HCT116 (cell line): ENCODE results near the gene PPP1R14B. TPM values are rescaled to one million over a fixed set of nuclear protein-coding genes. Genes with fewer than 3 reads are reported as not detected.

ENCODE experiments used
- ATAC-seq: fragments of 200-7000 bp; cut with Tn5 transposase; 2 replicates; pipeline ENCODE4 v1.9.1; 2020; ENCODE audit warnings: mild to moderate bottlenecking, moderate library complexity
- BruUV-seq: library from RNA; stranded (reverse); fragments of 400-500 nt; replicated peaks from 2 replicates; lab custom pipeline; 2021; lab: Mats Ljungman, UMichigan
- CTCF ChIA-PET: fragments of 300-600 bp; sonication (Branson Sonifier 250); formaldehyde crosslinking; loops from one replicate; lab custom pipeline; 2021; ENCODE audit warnings: antibody characterized with exemption; lab: Charles Lee
- POLR2A ChIA-PET: fragments of 300-600, 350-600 bp; sonication (Branson Sonifier 250); formaldehyde crosslinking; loops from one replicate; lab custom pipeline; 2021; ENCODE audit warnings: antibody characterized with exemption; lab: Charles Lee
- RAD21 ChIA-PET, 2 experiments: fragments of 300-600 bp; sonication (Branson Sonifier 250); formaldehyde crosslinking; loops; one replicate each; lab custom pipeline; 2023; ENCODE audit warnings: low total read pairs in 2 of 2; ENCODE audit not compliant: uncharacterized antibody in 2 of 2, unreplicated experiment in 2 of 2, low non-redundant PET in 1 of 2; lab: Charles Lee
- DNase-seq: peaks from one replicate; pipeline ENCODE4 v3.0.0-alpha.2; 2010; ENCODE audit warnings: low read depth, low spot score
- H2AFZ ChIP-seq: fragments of 200-600 bp; shearing (Covaris generic), sonication (generic); 2 replicates; pipeline ENCODE4 v1.6.1; 2017; ENCODE audit warnings: low read depth, mixed run types, mixed read lengths, antibody characterized with exemption, low read length; ENCODE audit not compliant: poor library complexity, severe bottlenecking
- H3K27ac ChIP-seq: 2 replicates; pipeline ENCODE4 v1.5.1; 2012; ENCODE audit warnings: low read depth, low read length
- H3K27me3 ChIP-seq: fragments of 200-600 bp; sonication (generic); 2 replicates; pipeline ENCODE4 v1.6.1; 2016; ENCODE audit warnings: mixed run types, low read length, mixed read lengths; ENCODE audit not compliant: insufficient read depth
- H3K36me3 ChIP-seq, 2 experiments: fragments of 200-500 bp in 1 of 2; fragments of 200-600 bp in 1 of 2; sonication (Bioruptor generic) in 1 of 2; sonication (generic) in 1 of 2; 2 replicates each; pipeline versions ENCODE4 v1.5.1 to v1.6.1; 2014 to 2016; ENCODE audit warnings: low read length in 2 of 2, inconsistent platforms in 1 of 2, mixed read lengths in 1 of 2, mixed run types in 1 of 2; ENCODE audit not compliant: insufficient read depth in 2 of 2, control insufficient read depth in 1 of 2
- H3K4me1 ChIP-seq, 2 experiments: fragments of 200-600 bp in 1 of 2; sonication (generic) in 1 of 2; 2 replicates each; pipeline versions ENCODE4 v1.5.1 to v1.6.1; 2012 to 2017; ENCODE audit warnings: low read length in 2 of 2, inconsistent platforms in 1 of 2, mild to moderate bottlenecking in 1 of 2, mixed read lengths in 1 of 2, mixed run types in 1 of 2, moderate library complexity in 1 of 2; ENCODE audit not compliant: insufficient read depth in 2 of 2, control insufficient read depth in 1 of 2
- H3K4me2 ChIP-seq: fragments of 200-600 bp; sonication (generic); 2 replicates; pipeline ENCODE4 v1.6.1; 2017; ENCODE audit warnings: mixed run types, low read length, mixed read lengths
- H3K4me3 ChIP-seq, 2 experiments: fragments of 200-600 bp in 1 of 2; sonication (generic) in 1 of 2; replicated peaks in 1 of 2; 2 replicates each; pipeline ENCODE4 v1.5.1; 2011 to 2016; ENCODE audit warnings: low read length in 2 of 2, control low read depth in 1 of 2, low read depth in 1 of 2, mild to moderate bottlenecking in 1 of 2, mixed read lengths in 1 of 2, mixed run types in 1 of 2
- H3K79me2 ChIP-seq: fragments of 200-600 bp; sonication (generic); 2 replicates; pipeline ENCODE4 v1.6.1; 2017; ENCODE audit warnings: mild to moderate bottlenecking, mixed run types, low read length, moderate library complexity, mixed read lengths; ENCODE audit not compliant: insufficient read depth
- H3K9ac ChIP-seq: fragments of 200-600 bp; sonication (generic); 2 replicates; pipeline ENCODE4 v1.6.1; 2016; ENCODE audit warnings: low read length, mixed read lengths
- H3K9me2 ChIP-seq: fragments of 200-600 bp; sonication (generic), shearing (Covaris generic); 2 replicates; pipeline ENCODE4 v1.6.1; 2017; ENCODE audit warnings: mixed run types, mild to moderate bottlenecking, moderate library complexity; ENCODE audit not compliant: insufficient read depth
- H3K9me3 ChIP-seq, 2 experiments: fragments of 200-500 bp in 1 of 2; fragments of 200-600 bp in 1 of 2; sonication (Bioruptor generic) in 1 of 2; sonication (generic) in 1 of 2; 2 replicates each; pipeline ENCODE4 v1.6.1; 2014 to 2017; ENCODE audit warnings: low read length in 2 of 2, mixed read lengths in 2 of 2, inconsistent platforms in 1 of 2, low read depth in 1 of 2, mild to moderate bottlenecking in 1 of 2, mixed run types in 1 of 2, moderate library complexity in 1 of 2; ENCODE audit not compliant: control insufficient read depth in 1 of 2, insufficient read depth in 1 of 2
- H4K20me1 ChIP-seq: fragments of 200-600 bp; sonication (generic), shearing (Covaris generic); 2 replicates; pipeline ENCODE4 v1.6.1; 2017; ENCODE audit warnings: mixed run types, mild to moderate bottlenecking, moderate library complexity; ENCODE audit not compliant: insufficient read depth
- CBX3 ChIP-seq: IDR thresholded peaks from 2 replicates; pipeline ENCODE4 v1.6.1; 2012; ENCODE audit warnings: low read depth
- EGR1 ChIP-seq: IDR thresholded peaks from 2 replicates; pipeline ENCODE4 v1.6.1; 2012; ENCODE audit warnings: low read depth
- ELF1 ChIP-seq: IDR thresholded peaks from 2 replicates; pipeline ENCODE4 v1.6.1; 2012; ENCODE audit warnings: low read depth, borderline replicate concordance
- EZH2 ChIP-seq: fragments of 200-600 bp; sonication (generic); IDR thresholded peaks from 2 replicates; pipeline ENCODE4 v1.6.1; 2017; ENCODE audit warnings: antibody characterized with exemption, mixed run types
- FOSL1 ChIP-seq: IDR thresholded peaks from 2 replicates; pipeline ENCODE4 v1.6.1; 2012; ENCODE audit warnings: low read depth
- JUND ChIP-seq: IDR thresholded peaks from 2 replicates; pipeline ENCODE4 v1.6.1; 2012
- POLR2A ChIP-seq: IDR thresholded peaks from 2 replicates; pipeline ENCODE4 v1.7.0; 2011; ENCODE audit warnings: borderline replicate concordance; ENCODE audit not compliant: insufficient read depth, insufficient read length; ENCODE audit errors: extremely low read depth
- POLR2AphosphoS5 ChIP-seq: IDR thresholded peaks from 2 replicates; pipeline ENCODE4 v1.6.1; 2011; ENCODE audit warnings: mild to moderate bottlenecking, low read depth, low read length, moderate library complexity
- RAD21 ChIP-seq: IDR thresholded peaks from 2 replicates; pipeline ENCODE4 v1.6.1; 2012; ENCODE audit warnings: low read depth, mild to moderate bottlenecking
- SIN3A ChIP-seq: IDR thresholded peaks from 2 replicates; pipeline ENCODE4 v1.6.1; 2012; ENCODE audit warnings: low read depth
- SP1 ChIP-seq: IDR thresholded peaks from 2 replicates; pipeline ENCODE4 v1.6.1; 2012; ENCODE audit warnings: low read depth
- SRF ChIP-seq: IDR thresholded peaks from 2 replicates; pipeline ENCODE4 v1.6.1; 2012; ENCODE audit warnings: low read depth
- TCF7L2 ChIP-seq: IDR thresholded peaks from 2 replicates; pipeline ENCODE4 v1.7.0; 2011; ENCODE audit warnings: borderline replicate concordance, inconsistent platforms; ENCODE audit not compliant: insufficient read depth, insufficient read length; ENCODE audit errors: extremely low read depth
- ZFX ChIP-seq: fragments of 450-650 bp; IDR thresholded peaks from 2 replicates; pipeline ENCODE4 v1.6.1; 2017
- intact Hi-C: fragments of 100-400 bp; cut with micrococcal nuclease; formaldehyde crosslinking; loops from 2 replicates; pipeline ENCODE4 v1.10.0; 2022
- total RNA-seq: library from RNA; stranded (reverse); gene quantifications from one replicate; pipeline ENCODE4 v1.2.1, GENCODE V29; 2021; ENCODE audit not compliant: unreplicated experiment
- TF ChIP-seq, protein P1 (sequence below), 3 experiments: fragments of 200-600 bp in 1 of 3; sonication (generic) in 1 of 3; IDR thresholded peaks in 2 of 3; conservative IDR thresholded peaks in 1 of 3; 2 replicates each; pipeline ENCODE4 v1.5.1; 2012 to 2017; ENCODE audit warnings: low read depth in 2 of 3, low read length in 2 of 3, antibody characterized with exemption in 1 of 3, borderline replicate concordance in 1 of 3, control low read depth in 1 of 3, mild to moderate bottlenecking in 1 of 3, mixed read lengths in 1 of 3, mixed run types in 1 of 3, moderate library complexity in 1 of 3; ENCODE audit not compliant: insufficient read depth in 1 of 3
- TF ChIP-seq, protein P2 (sequence below): IDR thresholded peaks from 2 replicates; pipeline ENCODE4 v1.6.1; 2011; ENCODE audit warnings: mild to moderate bottlenecking, low read length, moderate library complexity; ENCODE audit not compliant: insufficient replicate concordance; ENCODE audit errors: extremely low read depth
- TF ChIP-seq, protein P3 (sequence below): IDR thresholded peaks from 2 replicates; pipeline ENCODE4 v1.6.1; 2012
- TF ChIP-seq, protein P4 (sequence below): IDR thresholded peaks from 2 replicates; pipeline ENCODE4 v1.6.1; 2012; ENCODE audit warnings: low read depth

Gene PPP1R14B
- total RNA-seq, 1 experiment from 2014 or later: 332 TPM

DNA sequence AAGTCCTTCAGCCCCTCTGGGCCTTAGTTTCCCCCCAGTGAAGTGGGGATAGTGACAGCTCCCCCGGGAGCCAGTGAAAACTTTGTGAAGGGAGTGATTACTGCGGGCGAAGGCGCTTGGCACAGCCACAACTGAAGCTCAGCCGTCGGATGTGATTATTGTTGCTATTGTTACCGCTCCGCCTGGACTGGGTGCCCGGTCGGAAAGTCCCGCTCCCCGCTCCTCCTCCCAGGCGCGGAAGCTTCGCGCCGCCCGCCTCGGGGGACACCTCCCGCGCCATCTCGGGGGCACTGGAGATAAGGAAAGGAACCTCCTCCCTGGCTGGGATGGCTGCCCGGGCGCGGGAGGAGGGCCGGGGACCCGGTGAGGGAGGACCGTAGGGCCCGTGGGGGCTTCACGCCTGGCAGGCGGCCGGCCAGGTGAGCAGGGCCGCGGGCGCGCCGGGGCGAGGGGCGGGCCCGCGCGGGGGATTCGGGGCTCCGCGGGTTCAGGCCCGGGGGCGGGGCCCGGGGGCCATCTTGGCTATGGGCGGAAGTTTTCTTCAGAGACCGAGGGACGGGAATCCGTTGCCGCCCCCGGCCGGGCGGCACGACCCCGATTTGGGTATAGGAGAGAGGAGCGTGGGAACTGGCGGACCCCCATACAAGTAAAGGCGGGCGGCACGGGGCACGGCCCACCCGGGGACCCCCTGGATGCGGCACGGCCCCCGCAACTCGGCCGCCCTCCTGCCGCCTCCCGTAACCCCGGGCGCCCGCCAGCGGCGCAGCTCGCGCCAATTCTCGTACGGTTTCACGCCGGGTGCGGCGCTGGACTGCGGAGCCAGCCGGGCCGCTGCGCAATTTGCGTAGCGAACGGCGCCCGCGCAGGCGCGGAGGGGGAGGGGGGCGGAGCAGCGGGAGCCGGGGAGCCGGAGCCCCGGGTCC lies 38.5 kb upstream of the PPP1R14B start, which contains the start of gene GPR137:
TSS of gene GPR137 (plus strand) at position 887 of the 923 bp plus-strand sequence. CDS start 677 bp downstream, outside the sequence.
- peak within 1 kb of the TSS; percentile 77 to 80 for H3K4me3 ChIP-seq
- no peaks in the 10 kb centered on the region for H3K9me2 ChIP-seq
- intact Hi-C loops: loop anchor here (1.0 kb wide), 1 partner anchor 43 kb away; no protein-coding TSS in a partner anchor
- peak; percentile 59 for ATAC-seq
- ChIA-PET RAD21 (interaction anchor here (0.7 to 0.8 kb wide), 2 partner anchors 14 to 79 kb away, joined by 3 to 5 read pairs; no protein-coding TSS in a partner anchor), POLR2A (interaction anchor here (1.2 to 1.7 kb wide), 2 partner anchors 15 to 16 kb away, joined by 3 to 5 read pairs; no protein-coding TSS in a partner anchor), CTCF (interaction anchor here (0.9 to 4.3 kb wide), 5 partner anchors 16 to 46 kb away, joined by 3 to 22 read pairs (median 4); partner anchors contain the start of genes ESRRA, PRDX5 and TRMT112)
- H3K79me2 ChIP-seq: no peaks in the 10 kb centered on the region
- H2AFZ ChIP-seq: no peak within 1 kb of the TSS
- H3K36me3 ChIP-seq: no peaks in the 10 kb centered on the region; a peak in 1 of 4 replicates
- no peaks in the 10 kb centered on the region for H3K9me3 ChIP-seq
- H3K4me1 ChIP-seq: peaks cover 14 to 27% of the 10 kb centered on the region in 2 experiments
- H3K27ac ChIP-seq: peak within 1 kb of the TSS; percentile 83
- no peaks in the 10 kb centered on the region for H3K27me3 ChIP-seq
- no peak for DNase-seq
- BruUV-seq: TSS peak; percentile 94
- peak within 1 kb of the TSS; percentile 96 for H3K4me2 ChIP-seq
- H3K9ac ChIP-seq: peak within 1 kb of the TSS; percentile 85
- no peaks in the 10 kb centered on the region for H4K20me1 ChIP-seq
- TF ChIP-seq CBX3 (no peak), FOSL1 (no peak), SP1 (no peak), ZFX (no peak), EZH2 (no peak), POLR2A (no peak), SRF (no peak), SIN3A (no peak; the same call in 1 of the 2 replicates), JUND (no peak), POLR2AphosphoS5 (peak; percentile 76), ELF1 (no peak; the same call in 1 of the 2 replicates), EGR1 (peak; percentile 78), TCF7L2 (no peak), RAD21 (no peak)
- TF ChIP-seq, protein P1, sequence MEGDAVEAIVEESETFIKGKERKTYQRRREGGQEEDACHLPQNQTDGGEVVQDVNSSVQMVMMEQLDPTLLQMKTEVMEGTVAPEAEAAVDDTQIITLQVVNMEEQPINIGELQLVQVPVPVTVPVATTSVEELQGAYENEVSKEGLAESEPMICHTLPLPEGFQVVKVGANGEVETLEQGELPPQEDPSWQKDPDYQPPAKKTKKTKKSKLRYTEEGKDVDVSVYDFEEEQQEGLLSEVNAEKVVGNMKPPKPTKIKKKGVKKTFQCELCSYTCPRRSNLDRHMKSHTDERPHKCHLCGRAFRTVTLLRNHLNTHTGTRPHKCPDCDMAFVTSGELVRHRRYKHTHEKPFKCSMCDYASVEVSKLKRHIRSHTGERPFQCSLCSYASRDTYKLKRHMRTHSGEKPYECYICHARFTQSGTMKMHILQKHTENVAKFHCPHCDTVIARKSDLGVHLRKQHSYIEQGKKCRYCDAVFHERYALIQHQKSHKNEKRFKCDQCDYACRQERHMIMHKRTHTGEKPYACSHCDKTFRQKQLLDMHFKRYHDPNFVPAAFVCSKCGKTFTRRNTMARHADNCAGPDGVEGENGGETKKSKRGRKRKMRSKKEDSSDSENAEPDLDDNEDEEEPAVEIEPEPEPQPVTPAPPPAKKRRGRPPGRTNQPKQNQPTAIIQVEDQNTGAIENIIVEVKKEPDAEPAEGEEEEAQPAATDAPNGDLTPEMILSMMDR (IDR thresholded peaks at IDR 0.05 in 2 of 3, conservative IDR thresholded peaks at IDR 0.05 in 1 of 3; ENCODE audit: borderline replicate concordance in 1 of 3, insufficient read depth in 1 of 3, low read depth in 2 of 3, low read length in 2 of 3): no peak
- TF ChIP-seq, protein P2, sequence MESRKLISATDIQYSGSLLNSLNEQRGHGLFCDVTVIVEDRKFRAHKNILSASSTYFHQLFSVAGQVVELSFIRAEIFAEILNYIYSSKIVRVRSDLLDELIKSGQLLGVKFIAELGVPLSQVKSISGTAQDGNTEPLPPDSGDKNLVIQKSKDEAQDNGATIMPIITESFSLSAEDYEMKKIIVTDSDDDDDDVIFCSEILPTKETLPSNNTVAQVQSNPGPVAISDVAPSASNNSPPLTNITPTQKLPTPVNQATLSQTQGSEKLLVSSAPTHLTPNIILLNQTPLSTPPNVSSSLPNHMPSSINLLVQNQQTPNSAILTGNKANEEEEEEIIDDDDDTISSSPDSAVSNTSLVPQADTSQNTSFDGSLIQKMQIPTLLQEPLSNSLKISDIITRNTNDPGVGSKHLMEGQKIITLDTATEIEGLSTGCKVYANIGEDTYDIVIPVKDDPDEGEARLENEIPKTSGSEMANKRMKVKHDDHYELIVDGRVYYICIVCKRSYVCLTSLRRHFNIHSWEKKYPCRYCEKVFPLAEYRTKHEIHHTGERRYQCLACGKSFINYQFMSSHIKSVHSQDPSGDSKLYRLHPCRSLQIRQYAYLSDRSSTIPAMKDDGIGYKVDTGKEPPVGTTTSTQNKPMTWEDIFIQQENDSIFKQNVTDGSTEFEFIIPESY: no peak
- TF ChIP-seq, protein P3, sequence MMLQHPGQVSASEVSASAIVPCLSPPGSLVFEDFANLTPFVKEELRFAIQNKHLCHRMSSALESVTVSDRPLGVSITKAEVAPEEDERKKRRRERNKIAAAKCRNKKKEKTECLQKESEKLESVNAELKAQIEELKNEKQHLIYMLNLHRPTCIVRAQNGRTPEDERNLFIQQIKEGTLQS: no peak
- TF ChIP-seq, protein P4, sequence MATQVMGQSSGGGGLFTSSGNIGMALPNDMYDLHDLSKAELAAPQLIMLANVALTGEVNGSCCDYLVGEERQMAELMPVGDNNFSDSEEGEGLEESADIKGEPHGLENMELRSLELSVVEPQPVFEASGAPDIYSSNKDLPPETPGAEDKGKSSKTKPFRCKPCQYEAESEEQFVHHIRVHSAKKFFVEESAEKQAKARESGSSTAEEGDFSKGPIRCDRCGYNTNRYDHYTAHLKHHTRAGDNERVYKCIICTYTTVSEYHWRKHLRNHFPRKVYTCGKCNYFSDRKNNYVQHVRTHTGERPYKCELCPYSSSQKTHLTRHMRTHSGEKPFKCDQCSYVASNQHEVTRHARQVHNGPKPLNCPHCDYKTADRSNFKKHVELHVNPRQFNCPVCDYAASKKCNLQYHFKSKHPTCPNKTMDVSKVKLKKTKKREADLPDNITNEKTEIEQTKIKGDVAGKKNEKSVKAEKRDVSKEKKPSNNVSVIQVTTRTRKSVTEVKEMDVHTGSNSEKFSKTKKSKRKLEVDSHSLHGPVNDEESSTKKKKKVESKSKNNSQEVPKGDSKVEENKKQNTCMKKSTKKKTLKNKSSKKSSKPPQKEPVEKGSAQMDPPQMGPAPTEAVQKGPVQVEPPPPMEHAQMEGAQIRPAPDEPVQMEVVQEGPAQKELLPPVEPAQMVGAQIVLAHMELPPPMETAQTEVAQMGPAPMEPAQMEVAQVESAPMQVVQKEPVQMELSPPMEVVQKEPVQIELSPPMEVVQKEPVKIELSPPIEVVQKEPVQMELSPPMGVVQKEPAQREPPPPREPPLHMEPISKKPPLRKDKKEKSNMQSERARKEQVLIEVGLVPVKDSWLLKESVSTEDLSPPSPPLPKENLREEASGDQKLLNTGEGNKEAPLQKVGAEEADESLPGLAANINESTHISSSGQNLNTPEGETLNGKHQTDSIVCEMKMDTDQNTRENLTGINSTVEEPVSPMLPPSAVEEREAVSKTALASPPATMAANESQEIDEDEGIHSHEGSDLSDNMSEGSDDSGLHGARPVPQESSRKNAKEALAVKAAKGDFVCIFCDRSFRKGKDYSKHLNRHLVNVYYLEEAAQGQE: no peak
